Measurements from ENCODE around the gene RNF149.

DNA sequence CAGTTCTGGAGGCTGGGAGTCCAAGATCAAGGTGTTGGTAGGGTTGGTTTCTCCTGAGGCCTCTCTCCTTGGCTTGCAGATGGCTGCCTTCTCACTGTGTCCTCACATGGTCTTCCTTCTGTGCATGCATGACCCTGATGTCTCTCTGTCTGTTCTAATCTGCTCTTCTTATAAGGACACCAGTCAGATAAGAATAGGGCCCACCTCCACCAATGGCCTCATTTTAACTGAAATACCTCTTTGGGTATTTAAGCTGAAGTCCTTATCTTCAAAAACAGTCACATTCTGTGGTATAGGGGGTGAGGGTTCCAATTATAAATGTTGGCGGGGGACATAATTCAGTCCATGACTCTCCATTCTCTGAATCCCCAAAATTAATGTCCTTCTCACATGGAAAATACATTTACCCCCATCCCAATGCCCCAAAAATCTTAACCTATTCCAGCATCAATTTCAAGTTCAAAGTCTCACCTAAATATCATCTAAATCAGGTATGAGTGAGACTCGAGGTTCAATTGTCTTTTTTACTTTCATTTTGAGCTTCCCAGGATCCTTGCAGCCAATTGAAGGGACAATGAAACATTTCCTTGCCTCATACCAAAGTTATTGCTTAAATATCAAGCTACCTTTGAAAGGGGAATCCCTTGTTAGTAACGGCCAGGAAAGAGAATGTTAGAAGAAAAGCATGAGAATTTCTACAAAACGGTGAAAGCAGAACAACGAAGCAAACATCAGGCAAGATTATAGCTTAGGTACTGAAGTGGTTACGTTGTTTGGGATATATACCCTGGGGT is 76.4 kb downstream of the RNF149 start:
- TF ChIP-seq, protein P1, sequence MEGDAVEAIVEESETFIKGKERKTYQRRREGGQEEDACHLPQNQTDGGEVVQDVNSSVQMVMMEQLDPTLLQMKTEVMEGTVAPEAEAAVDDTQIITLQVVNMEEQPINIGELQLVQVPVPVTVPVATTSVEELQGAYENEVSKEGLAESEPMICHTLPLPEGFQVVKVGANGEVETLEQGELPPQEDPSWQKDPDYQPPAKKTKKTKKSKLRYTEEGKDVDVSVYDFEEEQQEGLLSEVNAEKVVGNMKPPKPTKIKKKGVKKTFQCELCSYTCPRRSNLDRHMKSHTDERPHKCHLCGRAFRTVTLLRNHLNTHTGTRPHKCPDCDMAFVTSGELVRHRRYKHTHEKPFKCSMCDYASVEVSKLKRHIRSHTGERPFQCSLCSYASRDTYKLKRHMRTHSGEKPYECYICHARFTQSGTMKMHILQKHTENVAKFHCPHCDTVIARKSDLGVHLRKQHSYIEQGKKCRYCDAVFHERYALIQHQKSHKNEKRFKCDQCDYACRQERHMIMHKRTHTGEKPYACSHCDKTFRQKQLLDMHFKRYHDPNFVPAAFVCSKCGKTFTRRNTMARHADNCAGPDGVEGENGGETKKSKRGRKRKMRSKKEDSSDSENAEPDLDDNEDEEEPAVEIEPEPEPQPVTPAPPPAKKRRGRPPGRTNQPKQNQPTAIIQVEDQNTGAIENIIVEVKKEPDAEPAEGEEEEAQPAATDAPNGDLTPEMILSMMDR (IDR thresholded peaks at IDR 0.05): no peak
- TF ChIP-seq POLR2A (IDR thresholded peaks at IDR 0.05) (no peak), POLR2AphosphoS5 (IDR thresholded peaks at IDR 0.05) (no peak)
